Stimulated activated CD4-positive, alpha-beta T cell treated with anti-CD3 and anti-CD28 coated beads, TNF-alpha, amount 100 ng/mL, for 1 hour (primary cell): ENCODE measurements around the gene ERCC5.

Experiments
- DNase-seq, 3 donors: peaks; one replicate each; pipeline ENCODE4 v3.0.0-alpha.2; 2020; ENCODE audit warnings: low read depth in 3 of 3, low spot score in 1 of 3

The ERCC5 gene

GRCh38 chr13:102879793-102880499, 34.1 kb downstream of the ERCC5 start:
- no peak for DNase-seq

GRCh38 chr13:102881819-102882686, 36.2 kb downstream of the ERCC5 start:
- no peak for DNase-seq

GRCh38 chr13:102892503-102892902, 46.7 kb downstream of the ERCC5 start:
- DNase-seq, result no peak

GRCh38 chr13:102897371-102898138, 51.7 kb downstream of the ERCC5 start:
- no peak for DNase-seq

DNA sequence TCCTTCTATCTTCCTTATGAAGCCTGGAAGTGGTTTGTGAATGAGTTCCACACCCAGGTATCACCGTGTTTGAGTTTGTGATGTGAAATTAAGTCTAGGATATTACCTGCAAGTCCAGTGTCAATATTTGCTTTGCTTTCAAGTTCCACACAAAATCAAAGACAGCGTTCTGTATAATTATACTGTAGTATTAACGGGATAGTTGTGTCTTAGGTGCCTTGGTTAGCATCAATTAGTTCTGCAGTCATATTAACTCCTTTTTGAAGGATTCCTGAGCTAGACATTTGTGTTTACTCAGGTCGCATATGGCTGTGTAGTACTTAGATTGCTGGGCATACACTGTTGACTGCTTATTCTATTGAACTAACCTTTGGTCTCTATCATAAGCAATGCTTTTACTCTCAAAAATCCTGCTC, 54.4 kb downstream of the ERCC5 start:
- DNase-seq, result no peak

GRCh38 chr13:102901056-102901455, 55.2 kb downstream of the ERCC5 start:
- no peak for DNase-seq

DNA sequence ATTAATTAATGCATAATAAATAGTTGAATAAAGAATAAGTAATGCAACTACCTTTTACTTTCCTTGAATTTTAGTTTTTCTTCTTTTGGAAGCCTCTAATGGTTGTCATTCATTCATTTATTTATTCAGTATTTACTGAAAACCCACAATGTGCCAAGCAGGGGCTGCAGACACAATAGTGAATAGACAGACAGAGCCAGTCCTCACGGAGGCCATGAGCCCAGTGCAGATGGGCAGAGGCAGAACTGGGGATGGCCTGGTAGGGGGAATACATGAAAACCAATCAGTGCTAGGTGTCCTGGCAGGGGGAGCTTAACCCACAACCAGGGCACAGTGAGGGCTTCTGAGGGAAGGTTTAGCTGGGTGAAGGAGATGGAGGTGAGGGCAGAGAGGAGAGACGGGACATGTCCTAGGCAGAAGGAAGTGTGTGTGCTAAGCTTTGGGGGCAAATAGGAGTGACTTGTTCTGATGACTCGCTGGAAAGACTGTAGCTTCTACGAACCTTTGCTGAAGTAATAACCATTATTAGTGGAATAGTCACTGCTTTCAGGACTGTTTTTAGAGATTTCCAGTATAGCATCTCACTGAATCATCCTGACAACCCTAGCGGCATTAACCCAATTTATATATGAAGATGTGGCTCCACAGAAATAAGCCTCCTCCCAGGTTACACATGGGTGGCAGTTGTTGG, 55.9 kb downstream of the ERCC5 start:
- DNase-seq, result no peak

DNA sequence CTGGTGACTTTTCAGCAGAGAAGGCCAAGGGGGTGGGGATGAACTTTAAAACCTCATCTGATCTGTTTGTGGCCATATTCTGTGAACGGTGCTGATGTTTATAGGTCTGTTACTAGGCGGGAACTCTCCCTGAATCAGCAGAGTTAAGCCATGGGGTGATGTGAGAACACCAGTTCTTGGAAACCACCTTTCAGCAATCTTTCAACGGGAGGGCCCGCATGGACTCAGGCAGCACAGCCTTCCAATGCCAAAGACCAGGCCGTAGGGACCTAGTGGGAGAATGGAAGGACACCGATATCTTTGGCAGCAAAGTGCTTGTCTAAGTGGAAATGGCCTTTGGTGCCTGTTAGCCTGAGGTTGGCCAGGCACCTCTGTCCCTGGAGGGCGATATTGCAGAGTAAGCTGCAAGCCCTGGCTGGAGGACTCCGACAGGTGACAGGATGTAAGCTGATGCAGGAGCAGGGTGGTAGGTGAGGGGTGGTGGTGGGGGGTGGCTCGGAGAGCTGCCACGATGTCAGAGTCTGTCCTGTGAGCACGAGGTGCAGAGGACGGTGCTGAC, 57.0 kb downstream of the ERCC5 start:
- DNase-seq, result no peak

GRCh38 chr13:102903659-102904407, 58.0 kb downstream of the ERCC5 start:
- DNase-seq, result no peak

DNA sequence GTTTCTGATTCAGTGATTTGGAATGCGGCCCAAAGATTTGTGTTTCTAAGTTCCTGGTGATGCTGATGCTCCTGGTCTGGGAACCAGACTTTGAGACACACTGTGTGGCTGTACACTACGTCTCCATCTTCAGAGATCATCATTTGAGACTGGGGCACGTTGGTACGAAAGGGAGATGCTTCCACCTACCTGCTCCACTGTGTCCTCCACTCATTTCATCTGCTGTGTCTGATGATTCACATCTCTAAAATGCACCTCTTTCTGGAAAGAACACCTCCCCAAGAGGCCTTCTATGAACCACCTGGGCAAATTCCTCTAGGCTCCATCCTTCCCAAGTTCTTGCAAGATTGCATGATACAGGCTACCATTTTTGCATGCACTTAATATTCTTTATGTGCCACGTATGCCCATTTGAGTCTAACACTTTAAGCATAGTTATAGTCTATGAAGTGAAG, 58.6 kb downstream of the ERCC5 start:
- no peak for DNase-seq

GRCh38 chr13:102905905-102906771, 60.3 kb downstream of the ERCC5 start:
- no peak for DNase-seq

DNA sequence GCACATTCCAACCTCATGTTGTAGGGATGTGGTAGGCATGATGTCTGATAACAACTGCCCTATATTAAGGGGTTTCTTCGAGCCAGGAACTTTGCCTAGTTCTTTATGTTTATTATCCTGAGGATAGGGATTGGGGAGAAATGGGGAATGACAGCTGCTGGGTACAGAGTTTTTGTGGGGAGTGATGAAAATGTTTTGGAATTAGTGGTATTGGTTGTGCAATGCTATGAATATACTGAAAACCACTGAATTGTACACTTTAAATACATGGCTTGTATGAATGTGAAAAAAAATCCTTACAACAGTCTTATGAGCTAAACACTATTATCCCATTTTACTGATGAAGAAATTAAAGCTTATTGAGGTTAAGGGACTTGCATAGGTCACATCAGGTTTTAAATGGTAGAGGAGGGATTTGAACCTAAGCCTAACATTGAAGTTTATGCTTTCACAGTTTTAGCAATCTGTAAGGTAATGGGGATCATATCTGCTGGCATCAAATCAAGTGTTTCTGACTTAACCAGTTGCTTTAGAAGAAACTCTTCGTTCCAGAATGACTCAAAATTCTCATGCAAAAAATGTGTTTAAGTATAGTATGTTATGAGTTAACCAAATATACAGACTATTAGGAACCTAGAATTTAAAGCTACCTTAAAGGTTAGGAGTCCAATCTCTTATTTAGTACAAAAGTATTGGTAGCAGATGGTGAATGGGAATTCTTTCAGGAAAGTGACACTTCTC, 61.4 kb downstream of the ERCC5 start:
- no peak for DNase-seq

- no peak for DNase-seq
These were observed 62.2 kb downstream of the ERCC5 start for GRCh38 chr13:102907886-102908515.

GRCh38 chr13:102909971-102910370, 64.1 kb downstream of the ERCC5 start:
- no peak for DNase-seq

DNA sequence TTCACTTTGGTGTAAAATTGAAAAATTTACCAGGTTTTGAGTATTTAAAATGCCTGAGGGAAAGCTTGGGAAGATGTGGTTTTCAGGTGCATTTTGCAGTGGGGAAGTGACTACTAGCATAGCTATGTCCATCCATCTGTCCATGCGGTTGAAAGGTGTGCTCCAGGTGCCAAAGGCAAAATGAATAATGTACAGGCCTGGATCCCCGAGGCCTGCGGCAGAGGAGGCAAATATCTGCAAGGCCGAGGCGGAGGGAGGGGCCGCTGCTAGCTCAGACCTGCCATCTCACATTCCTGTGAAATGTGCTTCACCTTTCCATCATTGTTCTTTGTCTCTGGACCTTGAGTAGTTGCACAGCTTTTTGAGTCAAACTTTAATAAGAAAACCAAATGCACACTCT, 65.5 kb downstream of the ERCC5 start:
- DNase-seq, result no peak

DNA sequence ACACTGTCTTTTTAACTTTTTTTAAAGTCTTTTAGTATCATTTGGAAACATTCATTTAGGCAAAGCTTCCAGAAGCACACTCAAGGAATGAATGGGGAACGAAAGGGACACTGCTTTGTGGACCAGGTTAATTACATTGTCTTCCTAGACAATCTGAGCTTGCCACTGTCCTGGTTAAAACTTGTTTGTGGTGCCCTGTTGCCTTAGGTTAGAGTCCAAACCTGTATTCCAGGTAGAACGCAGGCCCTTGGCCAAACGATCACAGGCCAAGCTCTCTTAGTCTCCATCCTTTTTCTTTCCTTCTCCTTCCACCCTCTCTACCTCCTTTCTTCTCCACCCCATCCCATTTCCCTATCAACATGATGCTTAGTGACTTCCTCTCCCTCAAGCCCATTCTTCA, 66.8 kb downstream of the ERCC5 start:
- DNase-seq, result no peak

DNA sequence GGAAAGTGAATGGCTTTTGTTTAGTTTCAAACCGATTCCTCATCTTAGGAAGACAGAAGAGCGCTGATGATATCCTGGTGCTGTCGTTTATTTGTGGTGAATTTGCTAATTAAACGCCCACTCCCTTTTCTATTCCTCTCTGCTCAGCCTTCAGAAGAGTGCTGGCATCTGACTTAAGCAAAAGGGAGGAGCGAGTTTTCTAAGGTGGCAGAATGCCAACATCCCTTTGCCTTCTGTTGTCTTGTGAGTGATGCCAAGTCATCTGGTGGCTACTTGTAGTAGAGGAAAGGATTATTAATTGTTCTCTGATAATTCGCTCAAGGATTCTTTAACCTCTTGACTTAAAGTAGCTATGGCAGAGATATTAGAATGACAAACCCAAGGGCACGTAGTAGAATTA, 68.1 kb downstream of the ERCC5 start:
- no peak for DNase-seq
